ENCODE data around the gene TBC1D2. TPM values are rescaled to one million over a fixed set of nuclear protein-coding genes. Genes with fewer than 3 reads are reported as not detected.
"Not testable (repeated sequence)": the region's sequence is repeated elsewhere in the genome, so short reads cannot be mapped to it uniquely, and the experiment has no call there.

Gene TBC1D2
- total and polyA plus RNA-seq, 5 donors from 2014 or later: 8.2 to 11.5 (median 10.1) TPM

GRCh38 chr9:98176391-98177259 lies 78.8 kb downstream of the TBC1D2 start:
- Histone ChIP-seq H3K4me3 (ENCODE audit: low read depth, low read length) (no peak overlapping the region), H3K27me3 (ENCODE audit: control insufficient read depth, insufficient read depth, low read length) (no peaks in the 10 kb centered on the region), H3K27ac (ENCODE audit: insufficient read depth, low read length, poor library complexity, severe bottlenecking) (no peak overlapping the region), H3K36me3 (ENCODE audit: control insufficient read depth, insufficient read depth, low read length) (no peaks in the 10 kb centered on the region), H3K4me1 (ENCODE audit: control insufficient read depth, insufficient read depth, low read length, poor library complexity, severe bottlenecking) (no peaks in the 10 kb centered on the region), H3K9me3 (ENCODE audit: control insufficient read depth in 2 of 2, low read length in 2 of 2) (no peaks in the 10 kb centered on the region)
- H3K4me3 Mint-ChIP-seq: no peak overlapping the region
- H3K27ac Mint-ChIP-seq: peak overlapping the region; percentile 20 to 85 (median 77)
- ATAC-seq (ENCODE audit: low read depth in 2 of 2): no peak
- no peaks in the 10 kb centered on the region for H3K9me3 Mint-ChIP-seq
- peaks cover 19 to 76% (median 41%) of the 10 kb centered on the region in 4 donors for H3K4me1 Mint-ChIP-seq
- H3K36me3 Mint-ChIP-seq: peaks cover 12% of the 10 kb centered on the region
- H3K27me3 Mint-ChIP-seq: no peaks in the 10 kb centered on the region
- DNase-seq: no peak

GRCh38 chr9:98175762-98176161 lies 79.7 kb downstream of the TBC1D2 start:
- H3K9me3 ChIP-seq (ENCODE audit: control insufficient read depth in 2 of 2, low read length in 2 of 2): no peaks in the 10 kb centered on the region
- DNase-seq: no peak
- Mint-ChIP-seq H3K9me3 (no peaks in the 10 kb centered on the region), H3K27ac (peak overlapping the region; percentile 77 to 85 (median 85)), H3K36me3 (peaks cover 11% of the 10 kb centered on the region), H3K4me3 (no peak overlapping the region), H3K4me1 (peaks cover 19 to 75% (median 35%) of the 10 kb centered on the region in 4 donors), H3K27me3 (no peaks in the 10 kb centered on the region)
- H3K4me1 ChIP-seq (ENCODE audit: control insufficient read depth, insufficient read depth, low read length, poor library complexity, severe bottlenecking): peaks cover under 1% of the 10 kb centered on the region
- ATAC-seq (ENCODE audit: low read depth in 2 of 2): no peak
- no peak overlapping the region for H3K4me3 ChIP-seq (ENCODE audit: low read depth, low read length)
- no peaks in the 10 kb centered on the region for H3K36me3 ChIP-seq (ENCODE audit: control insufficient read depth, insufficient read depth, low read length)
- H3K27me3 ChIP-seq (ENCODE audit: control insufficient read depth, insufficient read depth, low read length): no peaks in the 10 kb centered on the region
- no peak overlapping the region for H3K27ac ChIP-seq (ENCODE audit: insufficient read depth, low read length, poor library complexity, severe bottlenecking)

GRCh38 chr9:98175028-98175569 lies 80.3 kb downstream of the TBC1D2 start:
- no peak overlapping the region for H3K27ac Mint-ChIP-seq
- H3K36me3 ChIP-seq (ENCODE audit: control insufficient read depth, insufficient read depth, low read length): no peaks in the 10 kb centered on the region
- H3K27ac ChIP-seq (ENCODE audit: insufficient read depth, low read length, poor library complexity, severe bottlenecking): no peak overlapping the region
- H3K9me3 ChIP-seq (ENCODE audit: control insufficient read depth in 2 of 2, low read length in 2 of 2): no peaks in the 10 kb centered on the region
- no peak overlapping the region for H3K4me3 Mint-ChIP-seq
- peaks cover 13 to 75% (median 34%) of the 10 kb centered on the region in 4 donors for H3K4me1 Mint-ChIP-seq
- H3K36me3 Mint-ChIP-seq: peaks cover 6% of the 10 kb centered on the region
- no peaks in the 10 kb centered on the region for H3K27me3 Mint-ChIP-seq
- H3K4me1 ChIP-seq (ENCODE audit: control insufficient read depth, insufficient read depth, low read length, poor library complexity, severe bottlenecking): peaks cover 7% of the 10 kb centered on the region
- no peak for DNase-seq
- H3K27me3 ChIP-seq (ENCODE audit: control insufficient read depth, insufficient read depth, low read length): no peaks in the 10 kb centered on the region
- H3K9me3 Mint-ChIP-seq: no peaks in the 10 kb centered on the region
- H3K4me3 ChIP-seq (ENCODE audit: low read depth, low read length): no peak overlapping the region
- no peak for ATAC-seq (ENCODE audit: low read depth in 2 of 2)

- H3K4me3 Mint-ChIP-seq: not testable (repeated sequence)
Observed at GRCh38 chr9:98174502-98174918, 80.9 kb downstream of the TBC1D2 start.

GRCh38 chr9:98173181-98173580 lies 82.3 kb downstream of the TBC1D2 start:
- no peaks in the 10 kb centered on the region for H3K9me3 ChIP-seq (ENCODE audit: control insufficient read depth in 2 of 2, low read length in 2 of 2)
- H3K4me1 Mint-ChIP-seq: peaks cover 4 to 76% (median 39%) of the 10 kb centered on the region in 4 donors
- H3K27ac Mint-ChIP-seq: peak overlapping the region in 1 of 3 donors; percentile 82
- no peak for ATAC-seq (ENCODE audit: low read depth in 2 of 2)
- DNase-seq: no peak
- H3K27me3 Mint-ChIP-seq: no peaks in the 10 kb centered on the region
- no peaks in the 10 kb centered on the region for H3K36me3 ChIP-seq (ENCODE audit: control insufficient read depth, insufficient read depth, low read length)
- H3K4me3 Mint-ChIP-seq: no peak overlapping the region
- no peaks in the 10 kb centered on the region for H3K9me3 Mint-ChIP-seq
- no peak overlapping the region for H3K27ac ChIP-seq (ENCODE audit: insufficient read depth, low read length, poor library complexity, severe bottlenecking)
- H3K4me3 ChIP-seq (ENCODE audit: low read depth, low read length): no peak overlapping the region
- peaks cover 3% of the 10 kb centered on the region for H3K36me3 Mint-ChIP-seq
- peaks cover 26% of the 10 kb centered on the region for H3K4me1 ChIP-seq (ENCODE audit: control insufficient read depth, insufficient read depth, low read length, poor library complexity, severe bottlenecking)
- no peaks in the 10 kb centered on the region for H3K27me3 ChIP-seq (ENCODE audit: control insufficient read depth, insufficient read depth, low read length)

More at GRCh38 chr9:98174502-98174918, 80.9 kb downstream of the TBC1D2 start:
- DNase-seq; H3K27me3 Mint-ChIP-seq; H3K27me3 ChIP-seq (ENCODE audit: control insufficient read depth, insufficient read depth, low read length); ATAC-seq (ENCODE audit: low read depth in 2 of 2); H3K4me3 ChIP-seq (ENCODE audit: low read depth, low read length); H3K9me3 Mint-ChIP-seq; H3K27ac ChIP-seq (ENCODE audit: insufficient read depth, low read length, poor library complexity, severe bottlenecking); H3K9me3 ChIP-seq (ENCODE audit: control insufficient read depth in 2 of 2, low read length in 2 of 2); H3K36me3 Mint-ChIP-seq; H3K36me3 ChIP-seq (ENCODE audit: control insufficient read depth, insufficient read depth, low read length): not testable (repeated sequence)
- peaks cover 13% of the 10 kb centered on the region for H3K4me1 ChIP-seq (ENCODE audit: control insufficient read depth, insufficient read depth, low read length, poor library complexity, severe bottlenecking)
- H3K27ac Mint-ChIP-seq: peak overlapping the region in 2 of 3 donors; percentile 53 to 59
- H3K4me1 Mint-ChIP-seq: peaks cover 10 to 75% (median 35%) of the 10 kb centered on the region in 4 donors

GRCh38 chr9:98172604-98173003 lies 82.8 kb downstream of the TBC1D2 start:
- H3K27ac ChIP-seq (ENCODE audit: insufficient read depth, low read length, poor library complexity, severe bottlenecking): no peak overlapping the region
- ATAC-seq (ENCODE audit: low read depth in 2 of 2): no peak
- H3K4me3 Mint-ChIP-seq: no peak overlapping the region
- peaks cover 6 to 80% (median 44%) of the 10 kb centered on the region in 4 donors for H3K4me1 Mint-ChIP-seq
- H3K36me3 Mint-ChIP-seq: peaks cover 3% of the 10 kb centered on the region
- DNase-seq: no peak
- H3K27ac Mint-ChIP-seq: no peak overlapping the region
- no peaks in the 10 kb centered on the region for H3K9me3 ChIP-seq (ENCODE audit: control insufficient read depth in 2 of 2, low read length in 2 of 2)
- no peaks in the 10 kb centered on the region for H3K27me3 ChIP-seq (ENCODE audit: control insufficient read depth, insufficient read depth, low read length)
- peaks cover 32% of the 10 kb centered on the region for H3K4me1 ChIP-seq (ENCODE audit: control insufficient read depth, insufficient read depth, low read length, poor library complexity, severe bottlenecking)
- H3K36me3 ChIP-seq (ENCODE audit: control insufficient read depth, insufficient read depth, low read length): no peaks in the 10 kb centered on the region
- H3K27me3 Mint-ChIP-seq: no peaks in the 10 kb centered on the region
- H3K9me3 Mint-ChIP-seq: no peaks in the 10 kb centered on the region
- no peak overlapping the region for H3K4me3 ChIP-seq (ENCODE audit: low read depth, low read length)

GRCh38 chr9:98171176-98171925 lies 84.1 kb downstream of the TBC1D2 start:
- Mint-ChIP-seq H3K27me3 (no peaks in the 10 kb centered on the region), H3K4me3 (no peak overlapping the region), H3K9me3 (no peaks in the 10 kb centered on the region), H3K36me3 (peaks cover 7% of the 10 kb centered on the region), H3K27ac (peak overlapping the region; percentile 25 to 88 (median 82)), H3K4me1 (peaks cover 15 to 81% (median 49%) of the 10 kb centered on the region in 4 donors)
- H3K9me3 ChIP-seq (ENCODE audit: control insufficient read depth in 2 of 2, low read length in 2 of 2): no peaks in the 10 kb centered on the region
- H3K36me3 ChIP-seq (ENCODE audit: control insufficient read depth, insufficient read depth, low read length): no peaks in the 10 kb centered on the region
- no peak overlapping the region for H3K27ac ChIP-seq (ENCODE audit: insufficient read depth, low read length, poor library complexity, severe bottlenecking)
- ATAC-seq (ENCODE audit: low read depth in 2 of 2) (no peak), DNase-seq (no peak)
- H3K4me3 ChIP-seq (ENCODE audit: low read depth, low read length): no peak overlapping the region
- H3K4me1 ChIP-seq (ENCODE audit: control insufficient read depth, insufficient read depth, low read length, poor library complexity, severe bottlenecking): peaks cover 37% of the 10 kb centered on the region
- no peaks in the 10 kb centered on the region for H3K27me3 ChIP-seq (ENCODE audit: control insufficient read depth, insufficient read depth, low read length)
